NCI-H524 treated with DMSO at 0.1 percent for 48 hours (cell line): ENCODE measurements around the gene CABLES2.

Experiments used
- DNase-seq: peaks from one replicate; lab custom pipeline; 2025; lab: John Stamatoyannopoulos, UW

CABLES2 gene

GRCh38 chr20:62370115-62370806 lies 36.8 kb downstream of the CABLES2 start:
- no peak for DNase-seq

GRCh38 chr20:62369815-62370114 lies 37.3 kb downstream of the CABLES2 start:
- DNase-seq = no peak

GRCh38 chr20:62368976-62369814 lies 37.9 kb downstream of the CABLES2 start:
- DNase-seq = no peak

GRCh38 chr20:62368392-62368975 lies 38.6 kb downstream of the CABLES2 start:
- no peak for DNase-seq

- peak; percentile 33 for DNase-seq
Observed at GRCh38 chr20:62367633-62368391, 39.3 kb downstream of the CABLES2 start.

GRCh38 chr20:62367136-62367632 lies 39.9 kb downstream of the CABLES2 start, which contains the start of gene LAMA5:
Gene LAMA5 (minus strand): TSS chr20:62367312. CDS start chr20:62367245, 67 bp downstream.
- no peak for DNase-seq

GRCh38 chr20:62366370-62367135 lies 40.5 kb downstream of the CABLES2 start:
- DNase-seq = no peak

GRCh38 chr20:62365814-62366369 lies 41.2 kb downstream of the CABLES2 start:
- no peak for DNase-seq

- no peak for DNase-seq
Observed at GRCh38 chr20:62364911-62365736, 42.0 kb downstream of the CABLES2 start.

GRCh38 chr20:62363920-62364851 lies 42.9 kb downstream of the CABLES2 start:
- DNase-seq = no peak

GRCh38 chr20:62362991-62363919 lies 43.8 kb downstream of the CABLES2 start:
- DNase-seq = no peak

GRCh38 chr20:62362590-62362940 lies 44.5 kb downstream of the CABLES2 start:
- DNase-seq = no peak

GRCh38 chr20:62361799-62362589 lies 45.1 kb downstream of the CABLES2 start:
- no peak for DNase-seq

- no peak for DNase-seq
Observed at GRCh38 chr20:62360854-62361798, 46.0 kb downstream of the CABLES2 start.

- DNase-seq = no peak
Observed at GRCh38 chr20:62359491-62360121, 47.5 kb downstream of the CABLES2 start.
